CD4-positive, alpha-beta T cell treated with Interleukin-17A for 1 hour (primary cell): ENCODE results near the gene SEC14L6.
"Not testable (repeated sequence)": the region's sequence is repeated elsewhere in the genome, so short reads cannot be mapped to it uniquely, and the experiment has no call there.

Experiments used
- DNase-seq: peaks from one replicate; pipeline ENCODE4 v3.0.0-alpha.2; 2020

Gene SEC14L6

GRCh38 chr22:30565341-30565740 is 18.8 kb upstream of the SEC14L6 start:
- no peak for DNase-seq

GRCh38 chr22:30564761-30565119 is 18.2 kb upstream of the SEC14L6 start:
- no peak for DNase-seq

- no peak for DNase-seq
These were observed 17.7 kb upstream of the SEC14L6 start for GRCh38 chr22:30564045-30564760.

GRCh38 chr22:30562366-30562765 is 15.8 kb upstream of the SEC14L6 start:
- no peak for DNase-seq

DNA sequence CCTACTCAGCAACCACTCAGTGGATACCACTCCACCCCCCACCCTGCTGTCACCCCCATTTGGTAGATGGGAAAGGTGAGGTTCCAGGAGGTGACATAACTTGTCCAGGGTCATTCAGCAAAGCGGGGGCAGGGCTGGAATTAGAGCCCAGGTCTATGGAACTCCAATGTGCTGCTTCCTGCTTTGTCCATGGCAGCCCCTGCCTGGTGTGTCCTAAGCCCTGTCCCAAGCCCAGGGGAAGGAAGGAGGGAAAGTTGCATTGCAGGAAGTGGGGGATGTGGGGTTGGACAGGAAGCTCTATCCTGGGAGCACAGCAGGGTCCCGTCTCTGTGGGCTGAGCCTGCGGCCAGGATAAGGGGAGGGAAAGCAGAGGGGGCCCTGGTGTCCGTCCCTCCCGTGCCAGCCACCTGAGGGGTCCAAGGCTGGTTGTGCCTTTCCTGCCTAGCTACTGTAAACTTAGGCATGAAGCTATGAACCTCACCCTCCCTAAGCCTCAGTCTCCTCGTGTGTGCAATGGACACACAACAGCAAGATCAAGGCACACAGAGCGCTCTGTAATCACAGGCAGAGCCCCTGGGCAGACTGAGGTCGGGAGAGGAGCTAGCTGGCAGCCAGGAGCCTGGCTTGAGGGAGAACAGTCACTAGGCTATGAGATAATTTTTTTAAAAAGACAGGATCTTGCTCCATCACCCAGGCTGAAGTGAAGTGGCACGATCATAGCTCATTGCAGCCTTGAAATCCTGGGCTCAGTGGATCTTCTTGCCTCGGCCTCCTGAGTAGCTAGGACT is 15.1 kb upstream of the SEC14L6 start:
- DNase-seq, result no peak

DNA sequence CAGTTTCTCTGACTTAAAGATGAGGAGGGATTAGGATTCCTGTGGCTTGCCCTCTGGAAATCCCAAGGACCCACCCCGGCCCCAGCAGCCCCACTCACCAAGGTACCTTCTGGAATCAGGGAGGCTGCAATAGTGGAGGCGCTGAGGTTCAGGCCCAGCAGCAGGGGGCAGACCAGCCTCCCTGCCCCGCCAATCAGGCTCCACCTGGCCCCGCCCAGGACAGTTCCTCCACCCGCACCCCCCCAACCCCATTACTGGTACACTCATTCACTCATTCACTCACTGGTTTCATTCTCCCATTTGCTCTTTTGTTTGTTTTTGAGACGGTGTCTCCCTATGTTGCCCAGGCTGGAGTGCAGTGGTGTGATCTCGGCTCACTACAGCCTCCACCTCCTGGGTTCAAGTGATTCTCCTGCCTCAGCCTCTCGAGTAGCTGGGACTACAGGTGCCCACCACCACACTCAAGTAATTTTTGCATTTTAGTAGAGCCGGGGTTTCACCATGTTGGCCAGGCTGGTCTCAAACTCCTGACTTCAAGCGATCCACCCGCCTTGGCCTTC is 14.2 kb upstream of the SEC14L6 start:
- not testable (repeated sequence) for DNase-seq

- DNase-seq, result no peak
These were observed 13.3 kb upstream of the SEC14L6 start for GRCh38 chr22:30559889-30560288.

GRCh38 chr22:30557243-30557642 is 10.7 kb upstream of the SEC14L6 start:
- DNase-seq, result no peak

- DNase-seq, result no peak
These were observed 9.8 kb upstream of the SEC14L6 start for GRCh38 chr22:30556388-30556787.

DNA sequence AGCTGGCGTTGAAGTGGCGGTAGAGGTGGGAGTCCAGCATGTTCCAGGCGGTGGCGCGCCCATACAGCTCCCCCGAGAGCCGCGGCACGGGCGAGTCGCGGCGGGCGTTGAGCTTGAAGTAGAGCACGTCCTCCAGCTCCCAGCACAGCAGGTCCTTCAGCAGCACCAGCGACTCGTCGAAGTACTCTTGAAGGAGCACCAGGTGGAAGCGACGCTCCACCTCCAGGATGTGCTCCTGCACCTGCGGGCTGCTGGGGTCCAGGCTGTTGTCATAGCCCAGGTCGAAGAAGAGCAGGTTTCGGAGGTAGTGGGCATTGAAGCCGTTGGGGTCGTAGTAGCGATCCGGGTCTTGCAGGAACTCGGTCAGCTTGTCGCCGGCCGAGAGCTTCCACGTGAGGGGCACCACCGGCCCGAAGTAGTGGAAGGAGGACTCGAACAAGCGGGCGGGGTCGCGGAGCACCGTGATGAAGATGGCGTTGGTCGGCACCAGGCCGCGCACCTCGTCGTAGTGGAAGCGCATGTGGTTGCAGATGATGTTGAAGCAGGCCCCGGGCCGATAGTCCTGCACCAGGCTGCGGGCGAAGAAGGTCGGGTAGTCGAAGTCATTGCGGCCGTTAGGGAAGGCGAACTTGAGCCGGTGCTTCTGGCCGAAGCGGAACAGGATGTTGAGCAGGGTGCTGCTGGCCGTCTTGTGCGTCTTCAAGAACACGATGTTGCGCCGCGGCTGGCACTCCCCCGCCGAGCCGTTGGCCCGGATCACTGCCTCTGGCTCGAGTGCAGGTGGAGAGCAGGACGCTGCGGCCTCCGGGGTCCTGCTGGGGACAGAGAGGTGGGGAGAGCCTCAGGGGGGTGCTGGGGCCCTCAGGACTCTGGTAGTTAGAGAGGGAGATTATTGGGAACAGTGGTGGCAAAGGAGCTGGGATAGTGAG is 9.0 kb upstream of the SEC14L6 start:
- DNase-seq, result no peak

- DNase-seq, result no peak
These were observed 7.4 kb upstream of the SEC14L6 start for GRCh38 chr22:30553971-30554370.

DNA sequence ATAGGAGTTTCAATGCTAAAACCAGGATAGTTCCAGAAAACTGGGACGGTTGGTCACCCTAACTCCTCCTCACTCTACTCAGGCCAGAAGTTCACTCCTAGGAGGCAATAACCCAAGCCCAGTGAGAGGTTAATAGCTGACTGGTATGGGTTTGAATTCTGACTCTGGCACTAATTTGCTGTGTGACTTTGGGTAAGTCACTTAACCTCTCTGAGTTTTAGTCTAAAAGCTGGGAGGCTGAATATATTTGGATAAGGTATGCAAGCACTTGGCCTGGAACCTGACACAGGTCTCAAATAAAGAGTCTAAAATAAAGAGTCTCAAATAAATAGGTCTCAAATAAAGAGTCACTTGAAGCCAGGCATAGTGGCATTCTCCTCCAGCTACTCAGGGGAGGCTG is 6.2 kb upstream of the SEC14L6 start:
- no peak for DNase-seq

DNA sequence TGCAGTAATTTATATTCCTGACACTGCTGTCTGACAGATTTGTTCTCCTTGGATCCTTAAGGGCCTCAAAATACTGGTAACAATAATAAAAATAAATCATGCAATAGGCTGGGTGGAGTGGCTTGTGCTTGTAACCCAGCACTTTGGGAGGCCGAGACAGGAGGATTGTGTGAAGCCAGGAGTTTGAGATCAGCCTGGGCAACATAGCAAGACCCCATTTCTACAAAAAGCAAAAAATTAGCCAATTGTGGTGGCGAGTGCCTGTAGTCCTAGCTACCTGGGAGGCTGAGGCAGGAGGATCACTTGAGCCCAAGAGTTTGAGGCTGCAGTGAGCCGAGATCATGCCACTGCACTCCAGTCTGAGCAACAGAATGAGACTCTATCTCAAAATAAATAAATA is 5.3 kb upstream of the SEC14L6 start:
- not testable (repeated sequence) for DNase-seq

GRCh38 chr22:30547188-30547587 is 647 bp upstream of the SEC14L6 start:
- DNase-seq, result no peak

DNA sequence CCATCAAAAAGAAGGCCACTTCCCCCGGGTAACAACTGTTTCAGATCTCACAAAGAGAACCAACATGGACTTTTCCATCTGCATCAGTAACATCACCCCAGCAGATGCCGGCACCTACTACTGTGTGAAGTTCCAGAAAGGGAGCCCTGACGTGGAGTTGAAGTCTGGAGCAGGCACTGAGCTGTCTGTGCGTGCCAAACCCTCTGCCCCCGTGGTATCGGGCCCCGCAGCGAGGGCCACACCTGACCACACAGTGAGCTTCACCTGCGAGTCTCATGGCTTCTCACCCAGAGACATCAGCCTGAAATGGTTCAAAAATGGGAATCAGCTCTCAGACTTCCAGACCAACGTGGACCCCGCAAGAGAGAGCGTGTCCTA is 3.7 kb downstream of the SEC14L6 start:
- no peak for DNase-seq

DNA sequence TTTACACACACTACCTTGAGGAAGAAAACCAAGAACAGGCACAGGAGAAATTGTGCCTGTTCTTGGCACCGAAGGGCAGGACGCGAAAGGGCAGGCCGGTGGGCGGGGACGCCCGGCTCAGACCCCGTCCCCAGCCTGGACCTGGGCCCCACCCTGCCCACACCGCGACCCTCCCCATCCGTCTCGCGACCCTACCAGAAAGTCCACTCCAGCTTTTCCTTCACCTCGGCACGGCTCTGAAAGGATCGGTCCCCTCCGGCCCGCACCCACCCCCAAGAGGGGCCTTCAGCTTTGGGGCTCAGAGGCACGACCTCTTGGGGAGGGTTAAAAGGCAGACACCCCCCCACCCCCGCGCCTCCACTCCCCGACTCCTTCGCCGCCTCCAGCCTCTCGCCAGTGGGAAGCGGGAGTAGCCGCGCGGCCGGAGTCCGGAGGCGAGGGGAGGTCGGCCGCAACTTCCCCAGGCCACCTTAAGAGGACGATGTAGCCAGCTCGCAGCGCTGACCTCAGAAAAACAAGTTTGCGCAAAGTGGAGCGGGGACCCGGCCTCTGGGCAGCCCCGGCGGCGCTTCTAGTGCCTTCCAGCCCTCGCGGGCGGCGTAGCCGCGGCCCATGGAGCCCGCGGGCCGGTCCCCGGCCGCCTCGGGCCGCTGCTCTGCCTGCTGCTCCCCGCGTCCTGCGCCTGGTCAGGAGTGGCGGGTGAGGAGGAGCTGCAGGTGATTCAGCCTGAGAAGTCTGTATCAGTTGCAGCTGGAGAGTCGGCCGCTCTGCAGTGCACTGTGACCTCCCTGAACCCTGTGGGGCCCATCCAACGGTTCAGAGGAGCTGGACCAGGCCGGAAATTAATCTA is 4.4 kb downstream of the SEC14L6 start:
- DNase-seq, result no peak

- DNase-seq, result not testable (repeated sequence)
These were observed 5.0 kb downstream of the SEC14L6 start for GRCh38 chr22:30541511-30541910.

DNA sequence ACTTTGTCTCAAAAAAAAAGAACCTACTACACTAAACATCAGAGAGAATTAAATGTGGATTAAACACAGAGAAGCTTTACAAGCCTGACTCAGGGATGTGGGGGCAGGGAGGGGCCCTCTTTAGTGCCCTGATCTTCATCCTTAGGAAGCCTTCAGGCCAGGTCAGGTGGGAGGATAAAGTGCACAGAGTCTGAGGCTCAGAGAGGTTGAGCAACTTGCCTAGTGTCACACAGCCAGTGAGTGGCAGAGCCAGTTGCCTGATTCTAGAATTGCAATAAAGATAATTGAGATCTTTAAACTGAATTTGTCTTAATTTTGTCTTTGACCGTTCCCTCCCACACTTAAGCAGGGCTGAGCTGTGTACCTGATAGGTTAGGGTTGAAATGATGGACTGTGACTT is 7.2 kb downstream of the SEC14L6 start:
- no peak for DNase-seq

DNA sequence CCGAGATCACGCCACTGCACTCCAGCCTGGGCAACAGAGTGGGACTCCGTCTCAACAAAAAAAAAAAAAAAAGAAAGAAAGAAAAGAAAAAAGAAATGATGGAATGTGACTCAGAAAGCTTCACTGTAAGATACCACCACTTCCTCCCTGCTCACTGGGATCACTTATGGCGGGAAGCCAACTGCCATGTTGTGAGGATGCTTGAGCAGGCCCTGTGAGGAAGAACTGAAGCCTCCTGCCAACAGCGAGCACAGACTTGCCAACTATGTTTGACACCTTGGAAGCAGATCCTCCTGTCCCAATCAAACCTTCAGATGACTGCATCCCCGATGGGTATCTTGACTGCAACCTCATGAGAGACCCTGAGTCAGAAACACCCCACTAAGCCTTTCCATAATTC is 8.3 kb downstream of the SEC14L6 start:
- no peak for DNase-seq

GRCh38 chr22:30537083-30537731 is 9.3 kb downstream of the SEC14L6 start:
- no peak for DNase-seq

GRCh38 chr22:30535182-30535581 is 11.4 kb downstream of the SEC14L6 start:
- DNase-seq, result no peak
